Mesothelial cell of epicardium (in vitro differentiated cells): ENCODE results near the gene CTR9. TPM values are rescaled to one million over a fixed set of nuclear protein-coding genes. Genes with fewer than 3 reads are reported as not detected.

Experiments
- DNase-seq, 2 experiments: peaks; one replicate each; pipeline ENCODE4 v3.0.0; 2021; ENCODE audit warnings: low spot score in 2 of 2; ENCODE audit not compliant: unreplicated experiment in 2 of 2
- H3K27ac Mint-ChIP-seq: 2 replicates; pipeline ENCODE4 v1.8.0; 2021; ENCODE audit warnings: mixed read lengths
- H3K27me3 Mint-ChIP-seq: 2 replicates; pipeline ENCODE4 v1.8.0; 2021; ENCODE audit warnings: low read depth, mixed read lengths
- H3K36me3 Mint-ChIP-seq: 2 replicates; pipeline ENCODE4 v1.8.0; 2021; ENCODE audit warnings: mixed read lengths
- H3K4me1 Mint-ChIP-seq: 2 replicates; pipeline ENCODE4 v1.8.0; 2021; ENCODE audit warnings: mixed read lengths
- H3K4me3 Mint-ChIP-seq: 2 replicates; pipeline ENCODE4 v1.8.0; 2021; ENCODE audit warnings: mild to moderate bottlenecking, moderate library complexity, mixed read lengths
- H3K9me3 Mint-ChIP-seq: 2 replicates; pipeline ENCODE4 v1.8.0; 2021; ENCODE audit warnings: mixed read lengths
- total RNA-seq: library from RNA; stranded (reverse); gene quantifications from 3 replicates; pipeline ENCODE4 v1.2.1, GENCODE V29; 2021
- TF ChIP-seq, protein P1 (sequence below): fragments of 200-600 bp; sonication (generic); IDR thresholded peaks from one replicate; pipeline ENCODE4 v1.5.0; 2021; ENCODE audit warnings: antibody characterized with exemption; ENCODE audit not compliant: unreplicated experiment

CTR9 gene
- total RNA-seq, 1 donor from 2014 or later = 33.2 TPM

DNA sequence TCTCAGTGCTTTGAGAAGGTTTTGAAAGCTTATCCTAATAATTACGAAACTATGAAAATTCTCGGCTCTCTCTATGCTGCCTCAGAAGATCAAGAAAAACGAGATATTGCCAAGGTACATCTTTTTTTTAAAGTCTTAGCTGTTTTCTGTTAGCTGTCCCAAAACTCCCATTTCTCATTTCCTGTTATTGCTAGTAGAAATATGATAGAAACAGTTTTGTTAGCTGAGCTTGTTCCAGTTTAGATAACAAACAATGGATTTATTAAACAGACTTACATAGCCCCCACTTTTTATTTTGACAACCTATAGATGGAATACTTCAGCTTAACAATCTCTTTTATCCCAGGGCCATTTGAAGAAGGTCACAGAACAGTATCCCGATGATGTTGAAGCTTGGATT lies 12.7 kb downstream of the CTR9 start:
- Mint-ChIP-seq H3K4me3 (no peak overlapping the region), H3K9me3 (no peaks in the 10 kb centered on the region), H3K27me3 (no peaks in the 10 kb centered on the region), H3K4me1 (no peaks in the 10 kb centered on the region), H3K27ac (no peak overlapping the region), H3K36me3 (peaks cover 27% of the 10 kb centered on the region)
- TF ChIP-seq, protein P1, sequence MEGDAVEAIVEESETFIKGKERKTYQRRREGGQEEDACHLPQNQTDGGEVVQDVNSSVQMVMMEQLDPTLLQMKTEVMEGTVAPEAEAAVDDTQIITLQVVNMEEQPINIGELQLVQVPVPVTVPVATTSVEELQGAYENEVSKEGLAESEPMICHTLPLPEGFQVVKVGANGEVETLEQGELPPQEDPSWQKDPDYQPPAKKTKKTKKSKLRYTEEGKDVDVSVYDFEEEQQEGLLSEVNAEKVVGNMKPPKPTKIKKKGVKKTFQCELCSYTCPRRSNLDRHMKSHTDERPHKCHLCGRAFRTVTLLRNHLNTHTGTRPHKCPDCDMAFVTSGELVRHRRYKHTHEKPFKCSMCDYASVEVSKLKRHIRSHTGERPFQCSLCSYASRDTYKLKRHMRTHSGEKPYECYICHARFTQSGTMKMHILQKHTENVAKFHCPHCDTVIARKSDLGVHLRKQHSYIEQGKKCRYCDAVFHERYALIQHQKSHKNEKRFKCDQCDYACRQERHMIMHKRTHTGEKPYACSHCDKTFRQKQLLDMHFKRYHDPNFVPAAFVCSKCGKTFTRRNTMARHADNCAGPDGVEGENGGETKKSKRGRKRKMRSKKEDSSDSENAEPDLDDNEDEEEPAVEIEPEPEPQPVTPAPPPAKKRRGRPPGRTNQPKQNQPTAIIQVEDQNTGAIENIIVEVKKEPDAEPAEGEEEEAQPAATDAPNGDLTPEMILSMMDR = no peak
- no peak for DNase-seq

DNA sequence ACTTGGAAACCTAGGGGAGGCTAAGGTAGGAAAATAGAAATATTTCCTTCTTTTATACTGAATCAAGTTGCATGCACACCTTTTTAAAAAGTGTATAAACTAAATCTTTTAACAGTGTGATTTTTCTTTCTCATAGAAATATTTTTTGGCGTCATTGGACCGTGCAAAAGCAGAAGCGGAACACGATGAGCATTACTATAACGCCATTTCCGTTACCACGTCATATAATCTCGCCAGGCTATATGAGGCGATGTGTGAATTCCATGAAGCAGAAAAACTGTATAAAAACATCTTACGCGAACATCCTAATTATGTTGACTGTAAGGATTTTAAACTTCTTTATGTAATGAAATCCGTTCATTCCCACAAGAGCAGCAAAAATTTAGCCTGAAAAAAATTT lies 13.4 kb downstream of the CTR9 start:
- Mint-ChIP-seq H3K4me1 (no peaks in the 10 kb centered on the region), H3K9me3 (no peaks in the 10 kb centered on the region), H3K36me3 (peaks cover 31% of the 10 kb centered on the region), H3K4me3 (no peak overlapping the region), H3K27me3 (no peaks in the 10 kb centered on the region), H3K27ac (no peak overlapping the region)
- TF ChIP-seq, protein P1 = no peak
- no peak for DNase-seq

DNA sequence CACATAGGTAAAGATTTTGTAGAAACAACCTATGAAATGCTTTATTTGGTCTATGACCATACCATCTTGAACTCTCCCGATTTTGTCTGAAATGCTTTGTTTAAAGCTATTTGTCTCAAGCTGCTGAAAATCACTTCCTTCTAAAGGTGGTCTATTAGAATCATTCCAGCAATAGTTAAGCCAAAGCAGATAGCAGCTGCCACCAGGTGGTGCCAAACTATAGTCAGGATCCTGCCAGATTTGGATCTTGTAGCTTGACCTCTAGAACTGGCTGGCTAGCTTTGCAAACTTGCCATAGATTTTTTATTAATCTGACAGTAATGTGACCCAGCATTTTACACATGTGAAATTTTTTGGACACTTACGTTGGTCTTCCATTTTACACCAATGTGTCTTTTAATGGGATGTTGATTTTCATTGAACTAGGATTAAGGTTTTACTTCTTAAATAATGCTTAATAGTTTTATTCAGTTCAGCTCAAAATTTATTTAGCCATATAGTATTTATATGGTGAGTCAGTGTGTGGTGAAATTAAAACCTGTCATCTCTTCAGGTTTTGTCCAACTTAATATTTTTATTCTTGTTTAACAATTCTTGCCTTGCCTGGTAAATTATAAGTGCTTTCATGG lies 19.7 kb downstream of the CTR9 start:
- H3K27me3 Mint-ChIP-seq = no peaks in the 10 kb centered on the region

DNA sequence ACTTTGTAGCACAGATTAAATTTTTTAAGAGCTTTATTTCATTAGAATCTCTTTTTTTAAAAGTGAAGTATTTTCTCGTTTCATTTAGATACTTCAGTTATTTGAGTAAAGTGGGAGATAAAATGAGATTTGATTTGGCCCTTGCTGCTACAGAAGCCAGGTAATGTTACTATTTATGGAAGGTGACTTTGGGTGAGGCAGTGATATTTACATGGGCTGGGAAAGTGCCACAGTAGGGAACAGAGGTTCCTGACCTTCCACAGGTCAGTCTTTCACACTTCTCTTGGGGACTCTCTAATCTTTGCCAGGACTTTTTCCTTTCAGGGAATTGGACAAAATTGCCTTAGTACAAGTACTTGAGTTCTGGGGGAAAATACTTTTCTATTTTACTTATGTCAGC lies 20.4 kb downstream of the CTR9 start:
- Mint-ChIP-seq H3K27me3 (no peaks in the 10 kb centered on the region), H3K4me3 (no peak overlapping the region), H3K27ac (no peak overlapping the region), H3K36me3 (peaks cover 61% of the 10 kb centered on the region), H3K4me1 (peaks cover 3% of the 10 kb centered on the region), H3K9me3 (no peaks in the 10 kb centered on the region)
- DNase-seq = no peak
- TF ChIP-seq, protein P1 = no peak

More for the DNA sequence above, 19.7 kb downstream of the CTR9 start:
- TF ChIP-seq, protein P1 = peak; percentile 69
- Mint-ChIP-seq H3K27ac (peak overlapping the region; percentile 6), H3K4me3 (no peak overlapping the region), H3K36me3 (peaks cover 59% of the 10 kb centered on the region), H3K9me3 (no peaks in the 10 kb centered on the region), H3K4me1 (peaks cover 3% of the 10 kb centered on the region)
- DNase-seq = no peak

DNA sequence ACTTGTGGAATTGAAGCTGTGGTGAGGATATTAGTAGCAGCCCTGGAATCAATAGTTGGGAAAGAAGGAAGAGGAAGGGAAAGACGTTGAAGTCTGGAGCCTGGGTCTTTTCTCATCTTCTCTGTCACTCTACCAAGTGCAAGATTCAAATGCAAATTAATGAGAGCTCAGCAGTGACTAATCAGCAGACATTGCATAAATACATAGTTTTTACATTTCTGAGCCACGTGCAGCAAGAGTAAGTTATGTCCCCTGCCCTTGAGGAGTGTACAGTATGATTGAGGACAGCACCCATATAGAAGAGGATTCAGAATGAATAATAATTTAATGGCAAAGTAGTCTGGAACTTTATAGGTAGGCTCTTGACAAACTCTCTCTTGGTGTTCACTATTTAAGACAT lies 23.8 kb downstream of the CTR9 start:
- TF ChIP-seq, protein P1 = no peak
- no peak overlapping the region for H3K27ac Mint-ChIP-seq
- DNase-seq = no peak
- H3K4me3 Mint-ChIP-seq = no peak overlapping the region
- H3K27me3 Mint-ChIP-seq = no peaks in the 10 kb centered on the region
- no peaks in the 10 kb centered on the region for H3K9me3 Mint-ChIP-seq
- peaks cover 53% of the 10 kb centered on the region for H3K36me3 Mint-ChIP-seq
- H3K4me1 Mint-ChIP-seq = peaks cover 3% of the 10 kb centered on the region

DNA sequence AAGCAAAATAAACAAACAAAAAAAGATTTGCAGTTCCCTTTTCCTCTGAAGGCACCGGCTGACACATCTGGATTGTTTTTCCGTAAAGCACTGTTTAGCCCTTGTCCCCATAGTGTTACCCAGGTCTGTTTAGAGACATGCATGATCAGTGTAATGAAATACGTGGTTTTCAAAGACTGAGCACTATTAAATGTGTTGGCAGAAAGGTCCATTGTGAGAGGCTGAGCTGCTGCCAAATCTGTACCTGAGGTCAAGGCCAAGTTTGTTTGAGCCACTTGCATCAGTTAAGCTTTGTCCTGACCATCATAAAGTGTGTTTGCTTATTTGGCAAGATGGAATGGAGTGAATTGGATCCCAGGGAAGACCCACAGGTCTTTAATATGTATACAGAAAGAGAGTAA lies 26.3 kb downstream of the CTR9 start:
- no peak for DNase-seq
- no peak overlapping the region for H3K27ac Mint-ChIP-seq

More for the DNA sequence above, 26.3 kb downstream of the CTR9 start:
- Mint-ChIP-seq H3K4me3 (no peak overlapping the region), H3K4me1 (no peaks in the 10 kb centered on the region), H3K9me3 (no peaks in the 10 kb centered on the region), H3K27me3 (no peaks in the 10 kb centered on the region), H3K36me3 (peaks cover 36% of the 10 kb centered on the region)
- TF ChIP-seq, protein P1 = no peak
